Measurements from ENCODE around the gene ALOX12B. TPM values are rescaled to one million over a fixed set of nuclear protein-coding genes. Genes with fewer than 3 reads are reported as not detected.
A peak's percentile ranks its signal among the peaks of the same experiment; 100 is the strongest.

ALOX12B gene
- total and polyA plus RNA-seq, 2 of the 13 experiments (the other 11 are each of a cell fraction or from before 2014, with no cell fraction given), result 0.13 TPM; not detected in 1

GRCh38 chr17:8073627-8074484, 13.7 kb downstream of the ALOX12B start (continued):
- no peak for TF ChIP-seq HHEX (CRISPR knock-in tag; IDR thresholded peaks at IDR 0.05)
- no peak for TF ChIP-seq ZNF543 (CRISPR knock-in tag; IDR thresholded peaks at IDR 0.05)
- peak; percentile 30; the same call in 1 of the 2 replicates for TF ChIP-seq ZNF788 (CRISPR knock-in tag; IDR thresholded peaks at IDR 0.05; ENCODE audit: borderline replicate concordance)
- TF ChIP-seq ZC3H13 (CRISPR knock-in tag; IDR thresholded peaks at IDR 0.05), result no peak
- no peak for TF ChIP-seq ZNF619 (CRISPR knock-in tag; IDR thresholded peaks at IDR 0.05)
- peak; percentile 32; the same call in 1 of the 2 replicates for TF ChIP-seq ZNF687 (CRISPR knock-in tag; IDR thresholded peaks at IDR 0.05)
- no peak for TF ChIP-seq ZNF703 (CRISPR knock-in tag; IDR thresholded peaks at IDR 0.05; ENCODE audit: borderline replicate concordance)
- TF ChIP-seq ARID2 (CRISPR knock-in tag; IDR thresholded peaks at IDR 0.05; ENCODE audit: borderline replicate concordance), result no peak
- TF ChIP-seq, protein P1, sequence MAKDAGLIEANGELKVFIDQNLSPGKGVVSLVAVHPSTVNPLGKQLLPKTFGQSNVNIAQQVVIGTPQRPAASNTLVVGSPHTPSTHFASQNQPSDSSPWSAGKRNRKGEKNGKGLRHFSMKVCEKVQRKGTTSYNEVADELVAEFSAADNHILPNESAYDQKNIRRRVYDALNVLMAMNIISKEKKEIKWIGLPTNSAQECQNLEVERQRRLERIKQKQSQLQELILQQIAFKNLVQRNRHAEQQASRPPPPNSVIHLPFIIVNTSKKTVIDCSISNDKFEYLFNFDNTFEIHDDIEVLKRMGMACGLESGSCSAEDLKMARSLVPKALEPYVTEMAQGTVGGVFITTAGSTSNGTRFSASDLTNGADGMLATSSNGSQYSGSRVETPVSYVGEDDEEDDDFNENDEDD (CRISPR knock-in tag; IDR thresholded peaks at IDR 0.05; ENCODE audit: borderline replicate concordance), result no peak
- TF ChIP-seq SAFB2 (CRISPR knock-in tag; IDR thresholded peaks at IDR 0.05; ENCODE audit: borderline replicate concordance, low read depth), result no peak
- TF ChIP-seq ZNF879 (CRISPR knock-in tag; IDR thresholded peaks at IDR 0.05), result no peak
- no peak for TF ChIP-seq ZNF446 (CRISPR knock-in tag; IDR thresholded peaks at IDR 0.05)
- TF ChIP-seq ZNF839 (CRISPR knock-in tag; IDR thresholded peaks at IDR 0.05; ENCODE audit: borderline replicate concordance), result 0 out of 2 replicates have a peak, but pooled peaks have one; percentile 22
- TF ChIP-seq ZNF3 (CRISPR knock-in tag; IDR thresholded peaks at IDR 0.05), result no peak
- TF ChIP-seq PHF21A (CRISPR knock-in tag; IDR thresholded peaks at IDR 0.05), result no peak
- no peak for TF ChIP-seq GZF1 (CRISPR knock-in tag; IDR thresholded peaks at IDR 0.05)
- TF ChIP-seq ZNF12 (CRISPR knock-in tag; IDR thresholded peaks at IDR 0.05), result no peak
- no peak for TF ChIP-seq SETDB1 (CRISPR knock-in tag; IDR thresholded peaks at IDR 0.05; ENCODE audit: borderline replicate concordance)
- no peak for TF ChIP-seq RARG (CRISPR knock-in tag; IDR thresholded peaks at IDR 0.05; ENCODE audit: low read depth)
- no peak for TF ChIP-seq PRPF4 (IDR thresholded peaks at IDR 0.05; ENCODE audit: low read depth, low read length, poor library complexity, severe bottlenecking)
- TF ChIP-seq MTF2 (CRISPR knock-in tag; IDR thresholded peaks at IDR 0.05; ENCODE audit: borderline replicate concordance), result 0 out of 2 replicates have a peak, but pooled peaks have one; percentile 26
- peak; percentile 84 for TF ChIP-seq CTCF (CRISPR knock-in tag; IDR thresholded peaks at IDR 0.05)

Data from HepG2 (cell line).